Measurements from ENCODE around the gene CIAPIN1.

GRCh38 chr16:57403965-57404817 is 43.0 kb downstream of the CIAPIN1 start, which contains the start of gene CCL17:
- TF ChIP-seq POLR2A (IDR thresholded peaks at IDR 0.05; ENCODE audit: low read length) (no peak), GATA1 (IDR thresholded peaks at IDR 0.05; ENCODE audit: low read depth, low read length) (no peak)
